NCI-H128 (cell line): ENCODE data around the gene USF2.

Source experiments
- DNase-seq: peaks from one replicate; lab custom pipeline; 2025; ENCODE audit not compliant: unreplicated experiment; lab: John Stamatoyannopoulos, UW

USF2 gene

DNA sequence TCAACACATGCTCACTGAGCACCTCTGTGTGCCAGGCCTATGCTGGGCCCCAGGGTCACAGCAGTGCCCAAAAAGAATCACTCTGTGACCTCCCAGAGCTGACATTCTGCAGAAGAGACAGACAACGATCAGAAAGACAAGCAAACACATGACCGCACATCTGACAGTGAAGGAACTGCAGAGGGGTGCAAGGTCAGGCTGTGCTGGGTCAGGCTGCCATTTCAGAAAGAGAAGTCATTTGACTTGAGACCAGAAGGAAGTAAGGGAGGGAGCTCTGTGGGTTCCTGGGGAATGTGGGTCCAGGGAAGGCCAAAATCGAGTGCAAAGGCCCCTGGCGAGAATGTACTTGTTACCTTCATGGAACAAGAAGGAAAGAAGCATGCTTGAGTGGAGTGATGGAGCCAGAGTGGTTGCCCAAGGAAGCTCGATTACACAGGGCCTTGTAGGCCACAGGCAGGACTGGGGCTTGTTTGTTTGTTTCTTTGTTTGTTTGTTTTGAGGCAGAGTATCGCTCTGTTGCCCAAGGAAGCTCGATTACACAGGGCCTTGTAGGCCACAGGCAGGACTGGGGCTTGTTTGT is 48.8 kb downstream of the USF2 start:
- DNase-seq = no peak

DNA sequence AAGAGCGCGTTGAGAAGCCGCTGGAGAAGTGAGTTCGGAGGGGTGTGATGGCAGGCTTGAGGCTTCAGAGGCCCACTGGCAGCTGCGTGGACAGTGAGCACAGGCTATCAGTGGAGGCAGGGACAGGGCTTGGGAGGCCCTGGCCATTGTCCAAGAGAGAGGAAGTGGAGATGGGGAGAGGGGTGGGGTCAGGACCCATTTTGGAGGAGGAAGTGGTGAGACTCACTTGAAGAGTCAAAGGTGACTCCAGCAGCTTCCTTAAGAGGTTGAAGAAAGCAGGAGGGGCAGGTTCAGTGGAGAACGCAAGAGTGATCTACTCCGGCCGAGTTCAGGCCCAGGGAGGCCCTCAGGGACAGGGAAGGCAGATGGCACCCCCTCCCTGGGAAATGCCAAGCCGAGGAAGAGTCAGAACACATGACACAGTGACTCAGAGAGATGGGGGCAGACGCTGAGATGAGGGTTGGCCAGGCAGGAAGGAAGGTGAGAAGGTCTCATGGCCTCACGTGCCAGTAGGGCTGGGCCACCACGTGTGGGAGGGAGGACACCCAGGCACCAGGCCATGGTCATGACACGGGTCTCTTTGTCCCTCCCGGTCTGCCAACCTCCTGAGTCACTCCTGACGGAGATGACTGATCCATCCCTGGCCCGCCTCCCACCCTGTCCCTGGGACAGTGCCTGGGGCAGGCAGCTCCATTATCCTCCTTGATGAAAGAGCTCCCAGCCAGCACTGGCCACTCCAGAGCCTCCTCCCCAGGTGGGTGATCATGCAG is 50.1 kb downstream of the USF2 start:
- DNase-seq = no peak

DNA sequence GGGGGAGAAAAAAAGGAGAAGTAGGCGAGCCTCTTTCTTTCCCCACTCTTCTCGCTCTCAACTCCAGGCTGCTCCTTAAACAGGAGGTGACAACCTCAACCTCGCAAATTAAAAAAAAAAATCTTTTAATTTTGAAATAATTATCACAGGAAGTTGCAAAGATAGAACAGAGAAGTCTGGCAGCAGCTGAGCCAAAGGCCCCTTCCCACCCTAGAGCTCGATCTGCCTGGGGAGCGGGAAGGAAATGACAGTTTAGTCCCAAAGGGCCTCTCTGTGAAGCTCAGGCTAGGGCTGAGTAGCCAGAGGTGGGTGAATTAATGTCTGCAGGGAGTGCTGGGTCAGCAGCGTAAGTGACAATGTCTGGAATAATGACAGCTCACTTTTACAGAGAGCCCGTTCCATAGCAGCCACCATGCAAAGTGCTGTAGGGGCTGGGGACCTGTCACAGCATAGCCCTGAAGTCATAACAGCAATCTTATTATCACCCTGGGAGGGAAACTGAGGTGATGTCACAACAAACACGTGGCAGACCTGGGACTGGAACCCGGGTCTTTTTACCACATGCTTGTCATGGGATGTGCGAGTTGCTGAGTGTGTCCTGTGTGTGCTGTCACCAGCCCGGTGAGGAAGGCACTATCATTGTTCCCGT is 51.4 kb downstream of the USF2 start:
- DNase-seq = no peak

GRCh38 chr19:35321291-35321690 is 52.5 kb downstream of the USF2 start:
- no peak for DNase-seq

DNA sequence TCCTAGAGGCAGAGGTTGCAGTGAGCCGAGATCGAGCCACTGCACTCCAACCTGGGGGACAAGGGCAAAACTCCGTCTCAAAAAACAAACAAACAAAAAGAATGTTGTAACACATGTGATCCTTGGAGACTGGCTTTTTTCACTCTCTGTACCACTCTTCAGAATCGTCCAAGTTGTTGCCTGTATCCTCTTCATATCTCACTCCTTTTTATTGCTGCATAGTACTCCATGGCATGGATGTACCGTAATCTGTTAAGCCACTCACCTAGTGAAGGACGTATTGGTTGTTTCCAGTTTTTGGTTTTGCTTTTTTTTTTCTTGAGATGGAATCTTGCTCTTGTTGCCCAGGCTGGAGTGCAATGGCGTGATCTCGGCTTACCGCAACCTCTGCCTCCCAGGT is 53.3 kb downstream of the USF2 start:
- DNase-seq = no peak

DNA sequence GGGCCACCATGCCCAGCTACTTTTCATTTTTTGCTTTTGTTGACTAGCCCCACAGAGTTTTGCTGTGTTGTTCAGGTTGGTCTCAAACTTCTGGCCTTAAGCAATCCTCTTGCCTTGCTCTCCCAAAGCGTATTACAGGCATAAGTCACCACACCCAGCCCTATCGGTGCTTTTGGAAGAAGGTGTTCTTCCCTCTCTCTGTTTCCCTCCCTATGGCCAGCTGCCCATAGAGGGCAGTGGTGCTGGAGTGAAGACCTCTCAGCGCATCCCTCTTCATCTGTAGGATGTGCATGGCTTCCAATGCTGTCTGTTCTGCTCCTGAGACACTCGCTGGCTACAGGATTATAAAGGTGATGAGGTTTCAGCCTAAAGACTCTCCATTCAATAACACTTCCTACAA is 58.9 kb downstream of the USF2 start:
- no peak for DNase-seq

- no peak for DNase-seq
These were observed 60.1 kb downstream of the USF2 start, which contains the start of gene CD22 for GRCh38 chr19:35328851-35329285. TSS of gene CD22 (plus strand) at chr19:35329187. CDS start at chr19:35332041, 2,854 bp downstream.

GRCh38 chr19:35329323-35329722 is 60.6 kb downstream of the USF2 start:
- DNase-seq = no peak
